Measurements from ENCODE around the gene REV3L.
"Not testable (repeated sequence)": the region's sequence is repeated elsewhere in the genome, so short reads cannot be mapped to it uniquely, and the experiment has no call there.

Gene REV3L

GRCh38 chr6:111297776-111298175, 185.2 kb downstream of the REV3L start:
- no peak for DNase-seq (ENCODE audit: low read depth in 2 of 2)

GRCh38 chr6:111294374-111294967, 188.5 kb downstream of the REV3L start:
- no peak for DNase-seq (ENCODE audit: low read depth in 2 of 2)

- DNase-seq (ENCODE audit: low read depth in 2 of 2): no peak
Measured at GRCh38 chr6:111291336-111292259, 191.4 kb downstream of the REV3L start.

GRCh38 chr6:111290689-111291335, 192.2 kb downstream of the REV3L start:
- not testable (repeated sequence) for DNase-seq (ENCODE audit: low read depth in 2 of 2)

GRCh38 chr6:111284356-111284755, 198.7 kb downstream of the REV3L start:
- not testable (repeated sequence) for DNase-seq (ENCODE audit: low read depth in 2 of 2)

- no peak for DNase-seq (ENCODE audit: low read depth in 2 of 2)
Measured at GRCh38 chr6:111283707-111284106, 199.3 kb downstream of the REV3L start.

GRCh38 chr6:111282515-111282914, 200.5 kb downstream of the REV3L start:
- DNase-seq (ENCODE audit: low read depth in 2 of 2): no peak

- DNase-seq (ENCODE audit: low read depth in 2 of 2): peak in 1 of 2 experiments; percentile 15
Measured at GRCh38 chr6:111280445-111280955, 202.5 kb downstream of the REV3L start.

GRCh38 chr6:111278731-111279130, 204.3 kb downstream of the REV3L start:
- no peak for DNase-seq (ENCODE audit: low read depth in 2 of 2)

GRCh38 chr6:111277819-111278218, 205.2 kb downstream of the REV3L start:
- no peak for DNase-seq (ENCODE audit: low read depth in 2 of 2)

GRCh38 chr6:111276736-111277135, 206.3 kb downstream of the REV3L start:
- DNase-seq (ENCODE audit: low read depth in 2 of 2): no peak

GRCh38 chr6:111276335-111276734, 206.7 kb downstream of the REV3L start:
- no peak for DNase-seq (ENCODE audit: low read depth in 2 of 2)

GRCh38 chr6:111274593-111275217, 208.3 kb downstream of the REV3L start:
- DNase-seq (ENCODE audit: low read depth in 2 of 2): no peak

- DNase-seq (ENCODE audit: low read depth in 2 of 2): no peak
Measured at GRCh38 chr6:111270121-111270520, 212.9 kb downstream of the REV3L start.

- no peak for DNase-seq (ENCODE audit: low read depth in 2 of 2)
Measured at GRCh38 chr6:111269401-111269970, 213.5 kb downstream of the REV3L start.

- DNase-seq (ENCODE audit: low read depth in 2 of 2): no peak
Measured at GRCh38 chr6:111267764-111268333, 215.2 kb downstream of the REV3L start.

- DNase-seq (ENCODE audit: low read depth in 2 of 2): no peak
Measured at GRCh38 chr6:111266276-111266675, 216.7 kb downstream of the REV3L start.

GRCh38 chr6:111265842-111266241, 217.2 kb downstream of the REV3L start:
- DNase-seq (ENCODE audit: low read depth in 2 of 2): no peak

GRCh38 chr6:111263837-111264236, 219.2 kb downstream of the REV3L start:
- peak; percentile 26 to 43 for DNase-seq (ENCODE audit: low read depth in 2 of 2)

GRCh38 chr6:111260570-111261298, 222.3 kb downstream of the REV3L start:
- DNase-seq (ENCODE audit: low read depth in 2 of 2): no peak
